A549 (cell line): Measurements from ENCODE around the gene RHBG. TPM values are rescaled to one million over a fixed set of nuclear protein-coding genes. Genes with fewer than 3 reads are reported as not detected.

Experiments
- ATAC-seq, 2 experiments: fragments of 200-7000 bp in 1 of 2; fragments of >200 bp in 1 of 2; cut with Nextera tagmentation in 1 of 2; cut with Tn5 transposase in 1 of 2; 3 replicates each; pipeline versions ENCODE4 v1.8.0 to v1.9.1; 2018 to 2020; ENCODE audit warnings: mild to moderate bottlenecking in 1 of 2, moderate library complexity in 1 of 2
- CTCF ChIA-PET: fragments of 300-600 bp; sonication (Branson Sonifier 250); formaldehyde crosslinking; extraction: SDS; loops from one replicate; lab custom pipeline; 2021; ENCODE audit warnings: antibody characterized with exemption, inconsistent platforms; lab: Yijun Ruan, JAX
- POLR2A ChIA-PET: fragments of 350-600 bp; formaldehyde crosslinking; extraction: SDS; loops from one replicate; lab custom pipeline; 2021; ENCODE audit warnings: antibody characterized with exemption, inconsistent platforms; lab: Yijun Ruan, JAX
- DNase-seq, 2 experiments: peaks; one replicate each; pipeline versions ENCODE4 v3.0.0 to v3.0.0-alpha.2; 2011 to 2016; ENCODE audit warnings: low read depth in 1 of 2, low spot score in 1 of 2
- FAIRE-seq: peaks from 2 replicates; lab custom pipeline; 2011; peaks lifted over from hg19 to GRCh38; lab: Jason Lieb, UNC
- H3K27ac ChIP-seq, 2 experiments: fragments of >200 bp; sonication (Bioruptor Twin); formaldehyde crosslinking; 3 replicates each; pipeline ENCODE4 v1.5.1; 2016 to 2017
- H3K4me1 ChIP-seq: fragments of >200 bp; sonication (Bioruptor Twin); formaldehyde crosslinking; 3 replicates; pipeline ENCODE4 v1.6.1; 2016
- H3K4me2 ChIP-seq: fragments of >200 bp; sonication (Bioruptor Twin); formaldehyde crosslinking; 3 replicates; pipeline ENCODE4 v1.6.1; 2016
- H3K4me3 ChIP-seq: fragments of >200 bp; sonication (Bioruptor Twin); formaldehyde crosslinking; 3 replicates; pipeline ENCODE4 v1.5.1; 2016
- H3K9me3 ChIP-seq: fragments of >200 bp; sonication (Bioruptor Twin); formaldehyde crosslinking; 3 replicates; pipeline ENCODE4 v1.6.1; 2016
- CEBPB ChIP-seq, 2 experiments: fragments of >200 bp in 1 of 2; sonication (Bioruptor Twin) in 1 of 2; formaldehyde crosslinking in 1 of 2; IDR thresholded peaks; 2 replicates each; pipeline ENCODE4 v1.6.1; 2012 to 2016
- EHMT2 ChIP-seq: fragments of 200-600 bp; sonication (generic); IDR thresholded peaks from 2 replicates; pipeline ENCODE4 v1.6.1; 2016; ENCODE audit warnings: antibody characterized with exemption, low read depth, mild to moderate bottlenecking, moderate library complexity
- EP300 ChIP-seq, 2 experiments: fragments of >200 bp; sonication (Bioruptor Twin); formaldehyde crosslinking; IDR thresholded peaks; 2 replicates in 1 of 2; 3 replicates in 1 of 2; pipeline ENCODE4 v1.6.1; 2016 to 2017
- ESRRA ChIP-seq: fragments of 150-350 bp; IDR thresholded peaks from 2 replicates; pipeline ENCODE4 v1.6.1; 2014; ENCODE audit warnings: mild to moderate bottlenecking, low read length, borderline replicate concordance
- FOSB ChIP-seq: fragments of 250-450 bp; sonication (Bioruptor Pico); IDR thresholded peaks from 2 replicates; pipeline ENCODE4 v1.5.0; 2020; ENCODE audit warnings: mild to moderate bottlenecking, moderate library complexity
- FOSL2 ChIP-seq, 2 experiments: fragments of 450-650 bp in 1 of 2; fragments of >200 bp in 1 of 2; sonication (Bioruptor Twin) in 1 of 2; formaldehyde crosslinking; IDR thresholded peaks; 2 replicates each; pipeline versions ENCODE4 v1.5.0 to v1.6.1; 2016 to 2020; ENCODE audit warnings: mild to moderate bottlenecking in 1 of 2, moderate library complexity in 1 of 2
- HDAC2 ChIP-seq: fragments of 200-600 bp; sonication (generic); IDR thresholded peaks from 2 replicates; pipeline ENCODE4 v1.6.1; 2016
- HEYL ChIP-seq: fragments of 250-450 bp; sonication (Bioruptor Pico); IDR thresholded peaks from 2 replicates; pipeline ENCODE4 v1.8.0; 2021; ENCODE audit warnings: mild to moderate bottlenecking, moderate library complexity
- KDM1A ChIP-seq: fragments of 200-600 bp; sonication (generic); IDR thresholded peaks from 2 replicates; pipeline ENCODE4 v1.6.1; 2016; ENCODE audit warnings: low read depth, mild to moderate bottlenecking
- KDM5A ChIP-seq: fragments of 200-600 bp; sonication (generic); IDR thresholded peaks from 2 replicates; pipeline ENCODE4 v1.6.1; 2016; ENCODE audit warnings: antibody characterized with exemption, mild to moderate bottlenecking
- MAZ ChIP-seq: fragments of 150-350 bp; IDR thresholded peaks from 2 replicates; pipeline ENCODE4 v1.6.1; 2014; ENCODE audit warnings: antibody characterized with exemption, low read depth, low read length, borderline replicate concordance
- MYC ChIP-seq: IDR thresholded peaks from 2 replicates; pipeline ENCODE4 v1.6.1; 2012; ENCODE audit warnings: mild to moderate bottlenecking, inconsistent platforms, low read length, improper control_type of control experiment, borderline replicate concordance
- NPAS2 ChIP-seq: fragments of 250-450 bp; sonication (Bioruptor Pico); IDR thresholded peaks from 2 replicates; pipeline ENCODE4 v1.8.0; 2022; ENCODE audit warnings: mild to moderate bottlenecking, moderate library complexity, borderline replicate concordance
- RARB ChIP-seq: fragments of 250-450 bp; sonication (Bioruptor Pico); IDR thresholded peaks from 2 replicates; pipeline ENCODE4 v1.8.0; 2021; ENCODE audit warnings: mild to moderate bottlenecking, moderate library complexity
- SMC3 ChIP-seq: fragments of >200 bp; sonication (Bioruptor Twin); formaldehyde crosslinking; IDR thresholded peaks from 3 replicates; pipeline ENCODE4 v1.6.1; 2018; ENCODE audit warnings: inconsistent platforms
- SREBF2 ChIP-seq: fragments of 450-650 bp; IDR thresholded peaks from 2 replicates; pipeline ENCODE4 v1.6.1; 2014; ENCODE audit warnings: mild to moderate bottlenecking, moderate library complexity
- TFCP2L1 ChIP-seq: fragments of 250-450 bp; sonication (Bioruptor Pico); IDR thresholded peaks from 2 replicates; pipeline ENCODE4 v1.5.0; 2021; ENCODE audit warnings: mild to moderate bottlenecking
- ZC3H11A ChIP-seq: fragments of 450-650 bp; IDR thresholded peaks from 2 replicates; pipeline ENCODE4 v1.6.1; 2014; ENCODE audit warnings: antibody characterized with exemption, mild to moderate bottlenecking
- WGBS: methylation state at CpG from one replicate; pipeline ENCODE4 v1.1.6; 2017; ENCODE audit errors: missing lambda C conversion rate; 5-methylcytosine and 5-hydroxymethylcytosine counted together
- polyA plus RNA-seq, 4 experiments: library from polyadenylated mRNA; depleted of rRNA in 3 of 4; stranded (reverse); fragments of >200 nt; fragmentation: RNase III in 1 of 4; extraction: RNeasy Plus Mini Kit Qiagen cat#74134 plus additional on column Dnase treatment in 1 of 4; gene quantifications; 2 replicates in 3 of 4; 3 replicates in 1 of 4; pipeline ENCODE4 v1.2.3, GENCODE V29; 2011 to 2017
- TF ChIP-seq, protein P1 (sequence below): IDR thresholded peaks from 2 replicates; pipeline ENCODE4 v1.6.1; 2012; ENCODE audit warnings: low read depth, borderline replicate concordance
- TF ChIP-seq, protein P2 (sequence below): IDR thresholded peaks from 2 replicates; pipeline ENCODE4 v1.6.1; 2012
- TF ChIP-seq, protein P3 (sequence below): fragments of 450-650 bp; IDR thresholded peaks from 2 replicates; pipeline ENCODE4 v1.6.1; 2014; ENCODE audit warnings: antibody characterized with exemption
- TF ChIP-seq, protein P4 (sequence below): fragments of >200 bp; sonication (Bioruptor Twin); formaldehyde crosslinking; IDR thresholded peaks from 2 replicates; pipeline ENCODE4 v1.6.1; 2016
- TF ChIP-seq, protein P5 (sequence below): fragments of 200-600 bp; sonication (generic); IDR thresholded peaks from 2 replicates; pipeline ENCODE4 v1.6.1; 2016; ENCODE audit warnings: antibody characterized with exemption, mild to moderate bottlenecking, moderate library complexity

RHBG gene
- polyA plus RNA-seq, 2 of the 4 experiments (the other 2 are of a cell fraction): 0.06 TPM; not detected in 1

DNA sequence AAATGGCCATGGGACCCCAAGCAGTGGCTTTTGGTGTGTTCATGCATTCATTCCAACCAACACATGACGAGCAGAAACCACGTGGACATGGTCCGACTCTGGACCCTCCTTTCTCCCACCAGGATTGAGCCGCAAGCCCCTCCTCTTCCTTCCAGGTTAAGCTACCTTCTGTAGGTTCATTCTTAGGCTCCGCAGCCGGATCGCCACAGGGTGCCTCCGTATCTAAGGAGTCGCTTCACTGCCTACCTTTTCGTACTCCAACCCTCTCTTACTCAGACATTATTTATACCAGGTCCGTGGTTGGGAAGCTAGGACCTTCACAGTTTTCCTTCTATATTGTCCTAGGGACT, 63.6 kb downstream of the RHBG start:
- WGBS: 67% methylated on average over 11 of the region's 11 CpGs
- Histone ChIP-seq H3K4me3 (no peak overlapping the region), H3K27ac (no peak overlapping the region), H3K4me1 (no peaks in the 10 kb centered on the region), H3K4me2 (no peak overlapping the region), H3K9me3 (no peaks in the 10 kb centered on the region)
- FAIRE-seq (no peak), ATAC-seq (no peak), DNase-seq (no peak)
- POLR2A ChIA-PET: interaction anchor here (1.3 kb wide), 1 partner anchor 220 kb away, joined by 3 read pairs; the partner anchor contains the start of gene PMF1
- CTCF ChIA-PET: interaction anchor here (0.8 to 10.4 kb wide), 10 partner anchors 10 to 87 kb away, joined by 3 to 146 read pairs (median 6); no protein-coding TSS in a partner anchor
- TF ChIP-seq ESRRA: no peak
- TF ChIP-seq MAZ: no peak
- TF ChIP-seq, protein P1, sequence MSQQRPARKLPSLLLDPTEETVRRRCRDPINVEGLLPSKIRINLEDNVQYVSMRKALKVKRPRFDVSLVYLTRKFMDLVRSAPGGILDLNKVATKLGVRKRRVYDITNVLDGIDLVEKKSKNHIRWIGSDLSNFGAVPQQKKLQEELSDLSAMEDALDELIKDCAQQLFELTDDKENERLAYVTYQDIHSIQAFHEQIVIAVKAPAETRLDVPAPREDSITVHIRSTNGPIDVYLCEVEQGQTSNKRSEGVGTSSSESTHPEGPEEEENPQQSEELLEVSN: no peak
- TF ChIP-seq MYC: no peak
- no peak for TF ChIP-seq NPAS2 (CRISPR knock-in tag)
- TF ChIP-seq, protein P2, sequence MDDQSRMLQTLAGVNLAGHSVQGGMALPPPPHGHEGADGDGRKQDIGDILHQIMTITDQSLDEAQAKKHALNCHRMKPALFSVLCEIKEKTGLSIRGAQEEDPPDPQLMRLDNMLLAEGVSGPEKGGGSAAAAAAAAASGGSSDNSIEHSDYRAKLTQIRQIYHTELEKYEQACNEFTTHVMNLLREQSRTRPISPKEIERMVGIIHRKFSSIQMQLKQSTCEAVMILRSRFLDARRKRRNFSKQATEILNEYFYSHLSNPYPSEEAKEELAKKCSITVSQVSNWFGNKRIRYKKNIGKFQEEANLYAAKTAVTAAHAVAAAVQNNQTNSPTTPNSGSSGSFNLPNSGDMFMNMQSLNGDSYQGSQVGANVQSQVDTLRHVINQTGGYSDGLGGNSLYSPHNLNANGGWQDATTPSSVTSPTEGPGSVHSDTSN: no peak
- no peak for TF ChIP-seq FOSL2 (IDR thresholded peaks at IDR 0.05)
- TF ChIP-seq FOSL2 (CRISPR knock-in tag; IDR thresholded peaks at IDR 0.05): no peak
- no peak for TF ChIP-seq KDM1A
- no peak for TF ChIP-seq SREBF2
- no peak for TF ChIP-seq HEYL (CRISPR knock-in tag)
- no peak for TF ChIP-seq KDM5A
- no peak for TF ChIP-seq FOSB (CRISPR knock-in tag)

DNA sequence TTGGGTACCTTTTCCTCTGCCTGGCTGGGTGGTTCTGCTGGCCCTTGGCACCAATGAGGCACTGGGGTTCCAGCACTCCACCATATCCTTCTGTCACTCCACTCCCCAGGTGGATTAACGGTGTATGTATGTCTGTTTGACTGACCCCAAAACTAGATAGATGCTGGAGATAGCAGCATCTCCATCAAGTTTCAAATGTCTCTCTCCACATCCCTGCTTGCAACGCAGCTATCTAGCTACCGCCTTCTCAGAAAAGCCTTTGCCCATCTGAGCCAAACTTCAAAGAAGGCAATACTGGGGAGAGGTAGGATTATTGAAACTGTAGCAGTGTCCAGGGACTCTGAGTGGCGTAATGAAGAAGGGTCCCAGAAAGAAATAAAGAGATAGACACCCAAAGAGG, 64.0 kb downstream of the RHBG start:
- FAIRE-seq: no peak
- H3K27ac ChIP-seq: no peak overlapping the region
- CTCF ChIA-PET: interaction anchor here (0.6 to 10.4 kb wide), 8 partner anchors 10 to 167 kb away, joined by 3 to 146 read pairs (median 6); no protein-coding TSS in a partner anchor
- TF ChIP-seq, protein P3, sequence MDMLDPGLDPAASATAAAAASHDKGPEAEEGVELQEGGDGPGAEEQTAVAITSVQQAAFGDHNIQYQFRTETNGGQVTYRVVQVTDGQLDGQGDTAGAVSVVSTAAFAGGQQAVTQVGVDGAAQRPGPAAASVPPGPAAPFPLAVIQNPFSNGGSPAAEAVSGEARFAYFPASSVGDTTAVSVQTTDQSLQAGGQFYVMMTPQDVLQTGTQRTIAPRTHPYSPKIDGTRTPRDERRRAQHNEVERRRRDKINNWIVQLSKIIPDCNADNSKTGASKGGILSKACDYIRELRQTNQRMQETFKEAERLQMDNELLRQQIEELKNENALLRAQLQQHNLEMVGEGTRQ: no peak
- TF ChIP-seq EHMT2 (no peak), HDAC2 (no peak), SREBF2 (no peak), CEBPB (IDR thresholded peaks at IDR 0.05) (no peak), EP300 (IDR thresholded peaks at IDR 0.05) (no peak), TFCP2L1 (CRISPR knock-in tag) (no peak), RARB (no peak), KDM1A (no peak), ZC3H11A (no peak), SMC3 (no peak), FOSL2 (IDR thresholded peaks at IDR 0.05) (no peak), FOSL2 (CRISPR knock-in tag; IDR thresholded peaks at IDR 0.05) (no peak)
- TF ChIP-seq, protein P4, sequence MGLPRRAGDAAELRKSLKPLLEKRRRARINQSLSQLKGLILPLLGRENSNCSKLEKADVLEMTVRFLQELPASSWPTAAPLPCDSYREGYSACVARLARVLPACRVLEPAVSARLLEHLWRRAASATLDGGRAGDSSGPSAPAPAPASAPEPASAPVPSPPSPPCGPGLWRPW: no peak
- TF ChIP-seq, protein P2: no peak
- TF ChIP-seq, protein P5, sequence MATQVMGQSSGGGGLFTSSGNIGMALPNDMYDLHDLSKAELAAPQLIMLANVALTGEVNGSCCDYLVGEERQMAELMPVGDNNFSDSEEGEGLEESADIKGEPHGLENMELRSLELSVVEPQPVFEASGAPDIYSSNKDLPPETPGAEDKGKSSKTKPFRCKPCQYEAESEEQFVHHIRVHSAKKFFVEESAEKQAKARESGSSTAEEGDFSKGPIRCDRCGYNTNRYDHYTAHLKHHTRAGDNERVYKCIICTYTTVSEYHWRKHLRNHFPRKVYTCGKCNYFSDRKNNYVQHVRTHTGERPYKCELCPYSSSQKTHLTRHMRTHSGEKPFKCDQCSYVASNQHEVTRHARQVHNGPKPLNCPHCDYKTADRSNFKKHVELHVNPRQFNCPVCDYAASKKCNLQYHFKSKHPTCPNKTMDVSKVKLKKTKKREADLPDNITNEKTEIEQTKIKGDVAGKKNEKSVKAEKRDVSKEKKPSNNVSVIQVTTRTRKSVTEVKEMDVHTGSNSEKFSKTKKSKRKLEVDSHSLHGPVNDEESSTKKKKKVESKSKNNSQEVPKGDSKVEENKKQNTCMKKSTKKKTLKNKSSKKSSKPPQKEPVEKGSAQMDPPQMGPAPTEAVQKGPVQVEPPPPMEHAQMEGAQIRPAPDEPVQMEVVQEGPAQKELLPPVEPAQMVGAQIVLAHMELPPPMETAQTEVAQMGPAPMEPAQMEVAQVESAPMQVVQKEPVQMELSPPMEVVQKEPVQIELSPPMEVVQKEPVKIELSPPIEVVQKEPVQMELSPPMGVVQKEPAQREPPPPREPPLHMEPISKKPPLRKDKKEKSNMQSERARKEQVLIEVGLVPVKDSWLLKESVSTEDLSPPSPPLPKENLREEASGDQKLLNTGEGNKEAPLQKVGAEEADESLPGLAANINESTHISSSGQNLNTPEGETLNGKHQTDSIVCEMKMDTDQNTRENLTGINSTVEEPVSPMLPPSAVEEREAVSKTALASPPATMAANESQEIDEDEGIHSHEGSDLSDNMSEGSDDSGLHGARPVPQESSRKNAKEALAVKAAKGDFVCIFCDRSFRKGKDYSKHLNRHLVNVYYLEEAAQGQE: no peak
- H3K4me3 ChIP-seq: no peak overlapping the region
- no peaks in the 10 kb centered on the region for H3K9me3 ChIP-seq
- 58% methylated on average over 4 of the region's 4 CpGs for WGBS
- no peak overlapping the region for H3K4me2 ChIP-seq
- POLR2A ChIA-PET: interaction anchor here (1.3 kb wide), 1 partner anchor 220 kb away, joined by 3 read pairs; the partner anchor contains the start of gene PMF1
- H3K4me1 ChIP-seq: no peaks in the 10 kb centered on the region
- no peak for ATAC-seq
- no peak for DNase-seq
